ENCODE measurements around the gene GAB2. TPM values are rescaled to one million over a fixed set of nuclear protein-coding genes. Genes with fewer than 3 reads are reported as not detected.

Gene GAB2
- total RNA-seq, 4 donors from 2014 or later: 18.0 to 42.4 (median 26.0) TPM

DNA sequence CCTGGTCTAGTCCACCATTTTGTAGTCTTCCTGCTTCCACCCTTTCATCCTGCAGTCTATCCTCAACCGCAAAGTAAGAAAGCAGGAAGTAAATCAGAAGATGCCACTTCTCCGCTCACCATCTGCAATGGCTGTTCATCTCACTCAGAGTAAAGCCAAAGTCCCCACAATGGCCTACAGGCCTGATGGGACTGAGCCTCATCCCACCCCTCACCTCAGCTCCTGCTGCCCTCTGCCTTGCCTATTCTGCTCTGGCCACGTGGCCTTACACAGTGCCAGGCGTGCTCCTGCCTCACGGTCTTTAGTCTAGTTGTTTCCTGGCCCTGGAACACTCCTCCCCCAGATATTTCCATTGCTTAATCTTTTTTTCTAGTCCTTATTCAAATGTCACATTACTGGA lies 133.4 kb downstream of the GAB2 start:
- TF ChIP-seq EP300 (IDR thresholded peaks at IDR 0.05) (no peak), POLR2A (IDR thresholded peaks at IDR 0.05; ENCODE audit: low read depth) (no peak), POLR2AphosphoS5 (IDR thresholded peaks at IDR 0.05) (no peak)
- TF ChIP-seq, protein P1, sequence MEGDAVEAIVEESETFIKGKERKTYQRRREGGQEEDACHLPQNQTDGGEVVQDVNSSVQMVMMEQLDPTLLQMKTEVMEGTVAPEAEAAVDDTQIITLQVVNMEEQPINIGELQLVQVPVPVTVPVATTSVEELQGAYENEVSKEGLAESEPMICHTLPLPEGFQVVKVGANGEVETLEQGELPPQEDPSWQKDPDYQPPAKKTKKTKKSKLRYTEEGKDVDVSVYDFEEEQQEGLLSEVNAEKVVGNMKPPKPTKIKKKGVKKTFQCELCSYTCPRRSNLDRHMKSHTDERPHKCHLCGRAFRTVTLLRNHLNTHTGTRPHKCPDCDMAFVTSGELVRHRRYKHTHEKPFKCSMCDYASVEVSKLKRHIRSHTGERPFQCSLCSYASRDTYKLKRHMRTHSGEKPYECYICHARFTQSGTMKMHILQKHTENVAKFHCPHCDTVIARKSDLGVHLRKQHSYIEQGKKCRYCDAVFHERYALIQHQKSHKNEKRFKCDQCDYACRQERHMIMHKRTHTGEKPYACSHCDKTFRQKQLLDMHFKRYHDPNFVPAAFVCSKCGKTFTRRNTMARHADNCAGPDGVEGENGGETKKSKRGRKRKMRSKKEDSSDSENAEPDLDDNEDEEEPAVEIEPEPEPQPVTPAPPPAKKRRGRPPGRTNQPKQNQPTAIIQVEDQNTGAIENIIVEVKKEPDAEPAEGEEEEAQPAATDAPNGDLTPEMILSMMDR (IDR thresholded peaks at IDR 0.05): no peak
- WGBS: 91% methylated on average over 5 of the region's 5 CpGs
- Histone ChIP-seq H3K27ac (replicated peaks in 1 of 4) (no peak overlapping the region), H3K27me3 (no peaks in the 10 kb centered on the region), H3K36me3 (peaks cover 0 to 12% (median 10%) of the 10 kb centered on the region in 4 donors), H3K9me3 (peaks cover 0 to 5% (median 3%) of the 10 kb centered on the region in 4 donors), H3K4me3 (no peak overlapping the region), H3K4me1 (peaks cover 0 to 6% (median 0%) of the 10 kb centered on the region in 4 donors)
- intact Hi-C loops (cut with DNase I): no loop called here
- DNase-seq (ENCODE audit: extremely low spot score): no peak

DNA sequence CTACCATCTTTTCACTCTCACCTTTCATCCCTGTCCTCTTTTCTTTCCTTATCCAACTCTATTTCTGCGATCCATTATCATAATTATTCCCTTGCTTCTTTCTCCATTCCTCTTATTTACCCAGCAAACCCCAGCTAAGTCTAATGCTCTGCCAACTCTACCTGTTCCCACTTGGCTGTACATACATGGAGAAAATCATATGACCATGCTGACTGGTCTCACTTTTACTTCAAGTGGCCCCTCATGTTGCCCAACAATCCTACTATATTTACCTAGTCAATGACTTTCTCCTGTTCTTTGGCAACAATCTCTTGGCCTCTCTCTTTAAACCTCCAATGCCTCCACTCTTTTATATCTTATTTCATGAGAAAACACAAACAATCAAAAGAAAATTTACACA lies 134.8 kb downstream of the GAB2 start:
- H3K36me3 ChIP-seq: peaks cover 0 to 12% (median 10%) of the 10 kb centered on the region in 4 donors
- no peak for TF ChIP-seq POLR2A (IDR thresholded peaks at IDR 0.05; ENCODE audit: low read depth)
- TF ChIP-seq POLR2AphosphoS5 (IDR thresholded peaks at IDR 0.05): no peak
- TF ChIP-seq, protein P1 (IDR thresholded peaks at IDR 0.05): no peak
- TF ChIP-seq EP300 (IDR thresholded peaks at IDR 0.05): no peak
- WGBS: 92% methylated on average over 1 of the region's 1 CpG
- H3K4me1 ChIP-seq: peaks cover 0 to 11% (median 0%) of the 10 kb centered on the region in 4 donors
- H3K4me3 ChIP-seq: no peak overlapping the region
- no peak for DNase-seq (ENCODE audit: extremely low spot score)
- no peaks in the 10 kb centered on the region for H3K27me3 ChIP-seq
- no peaks in the 10 kb centered on the region for H3K9me3 ChIP-seq
- H3K27ac ChIP-seq (replicated peaks in 1 of 4): no peak overlapping the region
- intact Hi-C loops (cut with DNase I): no loop called here

DNA sequence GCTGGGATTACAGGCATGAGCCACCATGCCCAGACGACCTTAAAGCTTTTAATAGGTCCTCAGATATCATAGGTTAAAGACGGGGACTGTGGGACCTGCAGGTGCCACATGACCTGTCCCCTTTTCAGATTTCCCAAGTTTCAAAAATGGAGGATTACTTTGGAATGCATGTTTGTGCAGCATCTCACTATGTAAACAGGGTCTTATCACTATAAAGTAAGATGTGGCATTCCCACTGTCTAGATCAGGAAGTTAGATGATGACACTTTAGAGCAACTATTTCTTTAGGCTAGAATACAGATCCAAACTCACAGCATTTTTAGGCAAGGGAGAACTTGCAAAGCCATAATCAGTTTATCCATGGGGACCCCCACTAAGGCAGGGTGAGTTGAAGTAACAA lies 136.1 kb downstream of the GAB2 start:
- 93% methylated on average over 2 of the region's 2 CpGs for WGBS

DNA sequence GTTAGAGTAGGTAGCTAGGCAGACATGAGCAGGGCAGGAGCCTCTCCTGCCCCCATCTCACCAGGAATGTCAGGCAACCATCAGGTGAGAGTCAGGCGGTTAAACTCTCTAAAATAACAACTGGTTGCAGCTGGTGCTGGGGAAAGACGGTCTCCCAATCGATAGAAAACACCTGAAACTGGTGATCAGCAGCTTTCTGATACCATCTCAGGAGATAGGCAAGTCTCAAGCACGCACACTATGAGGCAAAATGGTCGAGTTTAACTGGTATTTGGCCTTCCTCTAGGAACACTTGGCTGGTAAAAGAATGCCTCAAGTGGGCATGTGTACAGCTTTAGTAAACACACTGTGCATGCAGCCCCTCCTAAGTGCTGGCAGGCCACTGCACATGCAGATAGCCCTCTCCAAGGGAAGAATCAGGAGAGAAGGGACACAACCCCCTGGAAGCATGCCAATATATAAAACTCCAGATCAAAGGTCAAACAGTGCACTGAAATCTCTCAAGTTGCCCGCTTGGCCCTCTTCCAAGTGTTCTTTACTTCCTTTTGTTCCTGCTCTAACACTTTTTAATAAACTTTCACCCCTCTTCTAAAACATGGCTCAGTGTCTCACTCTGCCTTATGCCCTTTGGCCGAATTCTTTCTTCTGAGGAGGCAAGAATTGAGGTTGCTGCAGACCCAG lies 140.2 kb downstream of the GAB2 start:
- no peak for DNase-seq (ENCODE audit: extremely low spot score)
- Histone ChIP-seq H3K27ac (replicated peaks in 1 of 4) (no peak overlapping the region), H3K4me1 (peaks cover 0 to 6% (median 3%) of the 10 kb centered on the region in 4 donors), H3K4me3 (no peak overlapping the region), H3K9me3 (peaks cover 0 to 7% (median 5%) of the 10 kb centered on the region in 4 donors), H3K27me3 (no peaks in the 10 kb centered on the region), H3K36me3 (peaks cover 0 to 20% (median 11%) of the 10 kb centered on the region in 4 donors)
- TF ChIP-seq POLR2AphosphoS5 (IDR thresholded peaks at IDR 0.05) (no peak), EP300 (IDR thresholded peaks at IDR 0.05) (no peak), POLR2A (IDR thresholded peaks at IDR 0.05; ENCODE audit: low read depth) (no peak)
- TF ChIP-seq, protein P1 (IDR thresholded peaks at IDR 0.05): no peak
- WGBS: 91% methylated on average over 7 of the region's 7 CpGs
- intact Hi-C loops (cut with DNase I): no loop called here

More for the DNA sequence above, 136.1 kb downstream of the GAB2 start:
- Histone ChIP-seq H3K27me3 (no peaks in the 10 kb centered on the region), H3K36me3 (peaks cover 0 to 12% (median 10%) of the 10 kb centered on the region in 4 donors), H3K4me3 (no peak overlapping the region), H3K27ac (replicated peaks in 1 of 4) (no peak overlapping the region), H3K9me3 (no peaks in the 10 kb centered on the region), H3K4me1 (peaks cover 0 to 11% (median 3%) of the 10 kb centered on the region in 4 donors)
- TF ChIP-seq EP300 (IDR thresholded peaks at IDR 0.05) (no peak), POLR2A (IDR thresholded peaks at IDR 0.05; ENCODE audit: low read depth) (no peak), POLR2AphosphoS5 (IDR thresholded peaks at IDR 0.05) (no peak)
- TF ChIP-seq, protein P1 (IDR thresholded peaks at IDR 0.05): no peak
- intact Hi-C loops (cut with DNase I): no loop called here
- no peak for DNase-seq (ENCODE audit: extremely low spot score)
